Tibial nerve (tissue), 3 donors: ENCODE measurements around the gene NAA40.

ENCODE experiments used
- POLR2A ChIP-seq, 2 donors: fragments of 450-650 bp; IDR thresholded peaks; one replicate each; pipeline ENCODE4 v1.6.1; 2017; ENCODE audit warnings: antibody characterized with exemption in 2 of 2, mild to moderate bottlenecking in 2 of 2, moderate library complexity in 2 of 2
- TF ChIP-seq, protein P1 (sequence below), 5 experiments: fragments of 200-600 bp in 3 of 5; fragments of 450-650 bp in 2 of 5; sonication (generic) in 3 of 5; IDR thresholded peaks; one replicate each; pipeline ENCODE4 v1.5.1; 2016 to 2019; ENCODE audit warnings: antibody characterized with exemption in 5 of 5, mild to moderate bottlenecking in 3 of 5, moderate library complexity in 2 of 5

DNA sequence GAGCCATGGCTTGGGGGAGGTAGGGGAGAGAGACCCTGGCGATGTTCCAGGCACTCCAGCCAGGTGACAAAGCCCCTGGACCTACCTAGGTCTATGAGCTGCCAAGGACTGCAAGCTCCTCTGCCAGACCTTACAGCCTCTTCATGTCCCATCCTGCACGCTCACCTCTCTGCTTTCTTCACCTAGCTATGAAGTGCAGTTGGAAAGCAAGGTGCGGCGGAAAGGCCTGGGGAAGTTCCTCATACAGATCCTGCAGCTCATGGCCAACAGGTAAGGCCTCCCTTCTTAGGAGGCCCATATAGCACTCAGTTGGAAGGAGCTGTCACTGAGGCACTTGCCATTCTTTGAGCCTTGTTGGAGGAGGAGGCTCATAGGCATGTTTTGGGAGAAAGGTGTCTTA lies 13.8 kb downstream of the NAA40 start:
- TF ChIP-seq, protein P1, sequence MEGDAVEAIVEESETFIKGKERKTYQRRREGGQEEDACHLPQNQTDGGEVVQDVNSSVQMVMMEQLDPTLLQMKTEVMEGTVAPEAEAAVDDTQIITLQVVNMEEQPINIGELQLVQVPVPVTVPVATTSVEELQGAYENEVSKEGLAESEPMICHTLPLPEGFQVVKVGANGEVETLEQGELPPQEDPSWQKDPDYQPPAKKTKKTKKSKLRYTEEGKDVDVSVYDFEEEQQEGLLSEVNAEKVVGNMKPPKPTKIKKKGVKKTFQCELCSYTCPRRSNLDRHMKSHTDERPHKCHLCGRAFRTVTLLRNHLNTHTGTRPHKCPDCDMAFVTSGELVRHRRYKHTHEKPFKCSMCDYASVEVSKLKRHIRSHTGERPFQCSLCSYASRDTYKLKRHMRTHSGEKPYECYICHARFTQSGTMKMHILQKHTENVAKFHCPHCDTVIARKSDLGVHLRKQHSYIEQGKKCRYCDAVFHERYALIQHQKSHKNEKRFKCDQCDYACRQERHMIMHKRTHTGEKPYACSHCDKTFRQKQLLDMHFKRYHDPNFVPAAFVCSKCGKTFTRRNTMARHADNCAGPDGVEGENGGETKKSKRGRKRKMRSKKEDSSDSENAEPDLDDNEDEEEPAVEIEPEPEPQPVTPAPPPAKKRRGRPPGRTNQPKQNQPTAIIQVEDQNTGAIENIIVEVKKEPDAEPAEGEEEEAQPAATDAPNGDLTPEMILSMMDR (IDR thresholded peaks at IDR 0.05) = no peak
- no peak for TF ChIP-seq POLR2A (IDR thresholded peaks at IDR 0.05)
